HPDE6-E6E7 (cell line): ENCODE data around the gene PLEKHA7.
"Not testable (repeated sequence)": the region's sequence is repeated elsewhere in the genome, so short reads cannot be mapped to it uniquely, and the experiment has no call there.

Source experiments
- DNase-seq: peaks from one replicate; pipeline ENCODE4 v3.0.0; 2011; ENCODE audit warnings: missing footprints; ENCODE audit errors: extremely low spot score

PLEKHA7 gene

GRCh38 chr11:17014321-17014832, at the start of gene PLEKHA7:
PLEKHA7 (minus strand) TSS chr11:17014414; CDS start chr11:17014401, 13 bp downstream.
- no peak for DNase-seq

GRCh38 chr11:17063171-17064002, 49.2 kb upstream of the PLEKHA7 start:
- peak; percentile 27 for DNase-seq

GRCh38 chr11:17051146-17051545, 36.9 kb upstream of the PLEKHA7 start:
- DNase-seq = not testable (repeated sequence)

GRCh38 chr11:17048491-17048890, 34.3 kb upstream of the PLEKHA7 start:
- DNase-seq = not testable (repeated sequence)

GRCh38 chr11:17046690-17047089, 32.5 kb upstream of the PLEKHA7 start:
- DNase-seq = no peak

- DNase-seq = no peak
Measured at GRCh38 chr11:17036666-17037658, 22.7 kb upstream of the PLEKHA7 start.

- DNase-seq = not testable (repeated sequence)
Measured at GRCh38 chr11:17034027-17034426, 19.8 kb upstream of the PLEKHA7 start.

GRCh38 chr11:17026487-17027082, 12.4 kb upstream of the PLEKHA7 start:
- no peak for DNase-seq

GRCh38 chr11:17024924-17025323, 10.7 kb upstream of the PLEKHA7 start:
- DNase-seq = no peak

GRCh38 chr11:17021511-17021910, 7.3 kb upstream of the PLEKHA7 start:
- DNase-seq = no peak

GRCh38 chr11:17020831-17021230, 6.6 kb upstream of the PLEKHA7 start:
- DNase-seq = no peak

GRCh38 chr11:17019232-17019631, 5.0 kb upstream of the PLEKHA7 start:
- no peak for DNase-seq

- DNase-seq = no peak
Measured at GRCh38 chr11:17015627-17016126, 1.5 kb upstream of the PLEKHA7 start.

GRCh38 chr11:17014833-17015626, 816 bp upstream of the PLEKHA7 start:
- DNase-seq = no peak

- no peak for DNase-seq
Measured at GRCh38 chr11:17013548-17014320, 480 bp downstream of the PLEKHA7 start.

GRCh38 chr11:17012712-17013547, 1.3 kb downstream of the PLEKHA7 start:
- peak; percentile 79 for DNase-seq

- DNase-seq = no peak
Measured at GRCh38 chr11:17012179-17012578, 2.0 kb downstream of the PLEKHA7 start.

- no peak for DNase-seq
Measured at GRCh38 chr11:17010851-17011420, 3.3 kb downstream of the PLEKHA7 start.

GRCh38 chr11:17008099-17008498, 6.1 kb downstream of the PLEKHA7 start:
- no peak for DNase-seq
